Lung (tissue), 12 donors: ENCODE results near the gene SH3BGR. TPM values are rescaled to one million over a fixed set of nuclear protein-coding genes. Genes with fewer than 3 reads are reported as not detected.

ENCODE experiments used
- ATAC-seq: fragments of 200-7000 bp; cut with Tn5 transposase; one replicate; pipeline ENCODE4 v1.9.1; 2020; ENCODE audit warnings: moderate number of reproducible peaks; ENCODE audit not compliant: insufficient read depth, low FRiP score
- DNase-seq, 3 donors: peaks; one replicate each; pipeline ENCODE4 v3.0.0-alpha.2; 2013 to 2017
- H3K27ac ChIP-seq, 2 donors: one replicate each; pipeline ENCODE4 v1.5.1; 2013; ENCODE audit warnings: mild to moderate bottlenecking in 2 of 2, moderate library complexity in 2 of 2, control low read depth in 1 of 2, inconsistent platforms in 1 of 2, low read depth in 1 of 2, low read length in 1 of 2
- H3K27me3 ChIP-seq, 3 donors: one replicate each; pipeline ENCODE4 v1.5.1; 2013; ENCODE audit warnings: low read length in 2 of 3; ENCODE audit not compliant: control insufficient read depth in 3 of 3, insufficient read depth in 3 of 3
- H3K36me3 ChIP-seq, 4 donors: one replicate each; pipeline ENCODE4 v1.5.1; 2013; ENCODE audit warnings: low read length in 4 of 4, mild to moderate bottlenecking in 1 of 4, moderate library complexity in 1 of 4; ENCODE audit not compliant: control insufficient read depth in 4 of 4, insufficient read depth in 4 of 4
- H3K4me1 ChIP-seq, 5 donors: one replicate each; pipeline ENCODE4 v1.5.1; 2013; ENCODE audit warnings: low read length in 5 of 5, mild to moderate bottlenecking in 2 of 5, moderate library complexity in 1 of 5; ENCODE audit not compliant: control insufficient read depth in 5 of 5, insufficient read depth in 5 of 5
- H3K4me3 ChIP-seq: one replicate; pipeline ENCODE4 v1.5.1; 2013; ENCODE audit warnings: mild to moderate bottlenecking, control low read depth, moderate library complexity
- H3K9ac ChIP-seq, 2 donors: one replicate each; pipeline ENCODE4 v1.5.1; 2013; ENCODE audit warnings: low read length in 2 of 2, control low read depth in 1 of 2; ENCODE audit not compliant: insufficient read depth in 1 of 2
- H3K9me3 ChIP-seq, 4 donors: one replicate each; pipeline ENCODE4 v1.5.1; 2013; ENCODE audit warnings: low read length in 3 of 4, mild to moderate bottlenecking in 1 of 4, moderate library complexity in 1 of 4; ENCODE audit not compliant: control insufficient read depth in 4 of 4, insufficient read depth in 3 of 4
- CTCF ChIP-seq: IDR thresholded peaks from 2 replicates; pipeline ENCODE4 v1.5.1; 2012; ENCODE audit warnings: mild to moderate bottlenecking; ENCODE audit errors: control extremely low read depth, extremely low read depth
- WGBS, 2 donors: extraction: QIAGEN DNeasy Blood & Tissue Kit; methylation state at CpG; one replicate each; pipeline ENCODE4 v1.1.7; 2013; 5-methylcytosine and 5-hydroxymethylcytosine counted together
- polyA plus RNA-seq, 2 donors: library from polyadenylated mRNA; stranded (reverse); fragments of 200-250 nt; gene quantifications; one replicate each; pipeline ENCODE4 v1.2.1, GENCODE V29; 2013
- total RNA-seq, 2 donors: library from RNA; depleted of rRNA in 1 of 2; stranded (reverse); fragments of >200 nt in 1 of 2; gene quantifications; one replicate each; pipeline ENCODE4 v1.2.1, GENCODE V29; 2014 to 2021
- donor health status: control.
- donor health status: control.
- donor health status: Bipolar disorder and iron deficiency.
- donor health status: healthy.
- donor health status: DM: yes; HTN: yes; CAD: no.

Gene SH3BGR
- total and polyA plus RNA-seq, 4 donors: 1.2 to 8.9 (median 3.2) TPM; not detected in 1

GRCh38 chr21:39515684-39516472 lies 64.1 kb downstream of the SH3BGR start:
- 75 to 81% methylated on average over 8 of the region's 8 CpGs for WGBS, 2 donors

GRCh38 chr21:39518055-39518846 lies 66.5 kb downstream of the SH3BGR start:
- H3K9ac ChIP-seq: no peak overlapping the region
- no peaks in the 10 kb centered on the region for H3K27me3 ChIP-seq
- peak; percentile 63 for TF ChIP-seq CTCF
- ATAC-seq: peak; percentile 70
- no peak overlapping the region for H3K4me3 ChIP-seq
- peak; percentile 50 to 71 (median 64) for DNase-seq
- H3K9me3 ChIP-seq: no peaks in the 10 kb centered on the region
- no peak overlapping the region for H3K27ac ChIP-seq
- 27 to 31% methylated on average over 13 of the region's 13 CpGs for WGBS, 2 donors
- H3K4me1 ChIP-seq: no peaks in the 10 kb centered on the region
- no peaks in the 10 kb centered on the region for H3K36me3 ChIP-seq

More at GRCh38 chr21:39515684-39516472, 64.1 kb downstream of the SH3BGR start:
- no peaks in the 10 kb centered on the region for H3K9me3 ChIP-seq
- no peaks in the 10 kb centered on the region for H3K27me3 ChIP-seq
- TF ChIP-seq CTCF: no peak
- DNase-seq (no peak), ATAC-seq (no peak)
- no peak overlapping the region for H3K4me3 ChIP-seq
- H3K27ac ChIP-seq: no peak overlapping the region
- no peak overlapping the region for H3K9ac ChIP-seq
- H3K4me1 ChIP-seq: no peaks in the 10 kb centered on the region
- H3K36me3 ChIP-seq: no peaks in the 10 kb centered on the region

GRCh38 chr21:39518847-39519210 lies 67.1 kb downstream of the SH3BGR start:
- no peak for ATAC-seq
- Histone ChIP-seq H3K27ac (no peak overlapping the region), H3K9me3 (no peaks in the 10 kb centered on the region), H3K27me3 (no peaks in the 10 kb centered on the region), H3K9ac (no peak overlapping the region), H3K4me1 (no peaks in the 10 kb centered on the region), H3K36me3 (no peaks in the 10 kb centered on the region), H3K4me3 (no peak overlapping the region)
- WGBS, 2 donors: 48 to 81% methylated on average over 5 of the region's 5 CpGs
- no peak for TF ChIP-seq CTCF
- peak in 2 of 3 donors; percentile 58 to 65 for DNase-seq
